Endothelial cell of umbilical vein (primary cell): ENCODE measurements around the gene SNX33. TPM values are rescaled to one million over a fixed set of nuclear protein-coding genes. Genes with fewer than 3 reads are reported as not detected.
A peak's percentile ranks its signal among the peaks of the same experiment; 100 is the strongest.
"Not testable (repeated sequence)": the region's sequence is repeated elsewhere in the genome, so short reads cannot be mapped to it uniquely, and the experiment has no call there.

ENCODE experiments used
- BruUV-seq: library from RNA; stranded (reverse); fragments of 400-500 nt; replicated peaks from 2 replicates; lab custom pipeline; 2021; lab: Mats Ljungman, UMichigan
- CTCF ChIA-PET: fragments of 300-600, 350-600 bp; sonication (Branson Sonifier 250); formaldehyde crosslinking; loops from one replicate; lab custom pipeline; 2021; ENCODE audit warnings: antibody characterized with exemption, inconsistent platforms; lab: Charles Lee
- POLR2A ChIA-PET: fragments of 300-600, 350-600 bp; sonication (Branson Sonifier 250); formaldehyde crosslinking; loops from one replicate; lab custom pipeline; 2021; ENCODE audit warnings: antibody characterized with exemption, inconsistent platforms; lab: Charles Lee
- DNase-seq: peaks from one replicate; pipeline ENCODE4 v3.0.0-alpha.2; 2011; ENCODE audit warnings: low read depth, low spot score
- FAIRE-seq: peaks from 2 replicates; lab custom pipeline; 2011; peaks lifted over from hg19 to GRCh38; lab: Jason Lieb, UNC
- H2AFZ ChIP-seq: 2 replicates; pipeline ENCODE4 v1.6.0; 2012; ENCODE audit warnings: low read depth, low read length, control low read depth, inconsistent platforms
- H3K27ac ChIP-seq: 2 replicates; pipeline ENCODE4 v1.5.1; 2011; ENCODE audit warnings: low read depth, mild to moderate bottlenecking, control low read depth, low read length, moderate library complexity; ENCODE audit not compliant: insufficient read depth
- H3K27me3 ChIP-seq, 2 experiments: 2 replicates each; pipeline versions ENCODE4 v1.6.0 to v1.6.1; 2011; ENCODE audit warnings: low read length in 2 of 2, mixed read lengths in 1 of 2; ENCODE audit not compliant: control insufficient read depth in 2 of 2, insufficient read depth in 2 of 2
- H3K36me3 ChIP-seq, 2 experiments: 2 replicates in 1 of 2; 3 replicates in 1 of 2; pipeline ENCODE4 v1.5.1; 2011; ENCODE audit warnings: low read length in 2 of 2, mild to moderate bottlenecking in 1 of 2, moderate library complexity in 1 of 2; ENCODE audit not compliant: control insufficient read depth in 2 of 2, insufficient read depth in 2 of 2; ENCODE audit errors: extremely low read depth in 1 of 2
- H3K4me1 ChIP-seq: 3 replicates; pipeline ENCODE4 v1.5.1; 2011; ENCODE audit warnings: mild to moderate bottlenecking, low read length; ENCODE audit not compliant: control insufficient read depth, insufficient read depth; ENCODE audit errors: extremely low read depth
- H3K4me2 ChIP-seq: 2 replicates; pipeline ENCODE4 v1.6.1; 2011; ENCODE audit warnings: low read length, control low read depth, mixed read lengths; ENCODE audit not compliant: insufficient read depth
- H3K4me3 ChIP-seq, 3 experiments: fragments of 200-600 bp in 1 of 3; sonication (generic), shearing (Covaris generic) in 1 of 3; replicated peaks in 1 of 3; 2 replicates each; pipeline ENCODE4 v1.5.1; 2011 to 2016; ENCODE audit warnings: control low read depth in 3 of 3, low read length in 3 of 3, mild to moderate bottlenecking in 2 of 3, inconsistent platforms in 1 of 3, low read depth in 1 of 3, moderate library complexity in 1 of 3; ENCODE audit not compliant: insufficient read depth in 1 of 3
- H3K79me2 ChIP-seq: 2 replicates; pipeline ENCODE4 v1.6.0; 2012; ENCODE audit warnings: low read length, inconsistent platforms; ENCODE audit not compliant: control insufficient read depth, insufficient read depth
- H3K9ac ChIP-seq: replicated peaks from 2 replicates; pipeline ENCODE3; 2011; ENCODE audit warnings: low read length, control low read depth; ENCODE audit not compliant: insufficient read depth; ENCODE audit errors: extremely low read depth
- H3K9me1 ChIP-seq: replicated peaks from 3 replicates; pipeline ENCODE4 v1.6.0; 2011; ENCODE audit warnings: mild to moderate bottlenecking, low read length; ENCODE audit not compliant: control insufficient read depth, insufficient read depth; ENCODE audit errors: extremely low read depth
- H3K9me3 ChIP-seq: replicated peaks from 2 replicates; pipeline ENCODE4 v1.5.1; 2012; ENCODE audit warnings: low read length, inconsistent platforms; ENCODE audit not compliant: control insufficient read depth, insufficient read depth
- H4K20me1 ChIP-seq: replicated peaks from 2 replicates; pipeline ENCODE3; 2011; ENCODE audit warnings: mild to moderate bottlenecking, low read length; ENCODE audit not compliant: control insufficient read depth, insufficient read depth; ENCODE audit errors: extremely low read depth
- dilution Hi-C: fragments of 300-500 bp; cut with MboI; formaldehyde crosslinking; loops from one replicate; pipeline ENCODE4 v1.15.0; 2019; ENCODE audit warnings: low sequenced_read_pairs; ENCODE audit not compliant: extremely low pct_ligation_motif_present
- intact Hi-C: fragments of 100-400 bp; cut with micrococcal nuclease; formaldehyde crosslinking; loops from one replicate; pipeline ENCODE4 v1.10.0; 2022
- polyA plus RNA-seq, 4 experiments: library from polyadenylated mRNA; depleted of rRNA in 3 of 4; stranded (reverse) in 3 of 4; unstranded in 1 of 4; fragments of >200 nt; gene quantifications; 2 replicates each; pipeline versions ENCODE4 v1.2.1 to v1.2.3, GENCODE V29; 2011 to 2012; ENCODE audit warnings: missing spikeins in 1 of 4
- total RNA-seq: library from RNA; stranded (reverse); gene quantifications from 2 replicates; pipeline ENCODE4 v1.2.3, GENCODE V29; 2021

SNX33 gene
- total and polyA plus RNA-seq, 2 donors (not counting 3 experiments of a cell fraction or from before 2014, with no cell fraction given), result 7.9 to 12.6 TPM

GRCh38 chr15:75711495-75711894 is 63.8 kb downstream of the SNX33 start:
- H3K27me3 ChIP-seq, result peaks cover 21 to 32% of the 10 kb centered on the region in 2 experiments
- DNase-seq, H3K36me3 ChIP-seq, H3K27ac ChIP-seq, H3K4me3 ChIP-seq, H3K9me1 ChIP-seq, H3K79me2 ChIP-seq, H3K9me3 ChIP-seq, BruUV-seq, CTCF ChIA-PET, H2AFZ ChIP-seq, H3K4me2 ChIP-seq, H3K9ac ChIP-seq, intact Hi-C loops, H3K4me1 ChIP-seq, H4K20me1 ChIP-seq, dilution Hi-C loops: not testable (repeated sequence)
- FAIRE-seq, result peak; percentile 33
- POLR2A ChIA-PET, result interaction anchor here (0.5 kb wide), 1 partner anchor 45 kb away, joined by 5 read pairs; no protein-coding TSS in a partner anchor

Other genes with a start within 250 kb of the SNX33 start
- gene SIN3A, start 196.2 kb upstream of the SNX33 start, total RNA-seq, result 44.5 and 50.5 TPM in 2 replicates
- 30.6 and 33.7 TPM in 2 replicates for gene SIN3A, start 196.2 kb upstream of the SNX33 start, polyA plus RNA-seq
- gene PTPN9, start 68.6 kb upstream of the SNX33 start, total RNA-seq, result 31.4 and 32.0 TPM in 2 replicates
- 37.2 and 43.7 TPM in 2 replicates for gene PTPN9, start 68.6 kb upstream of the SNX33 start, polyA plus RNA-seq
- gene SNUPN, start 22.2 kb upstream of the SNX33 start, total RNA-seq, result 19.3 and 25.1 TPM in 2 replicates
- 11.7 and 13.2 TPM in 2 replicates for gene SNUPN, start 22.2 kb upstream of the SNX33 start, polyA plus RNA-seq
- 35.5 and 41.3 TPM in 2 replicates for gene IMP3, start 7.7 kb upstream of the SNX33 start, total RNA-seq
- gene IMP3, start 7.7 kb upstream of the SNX33 start, polyA plus RNA-seq, result 64.0 and 74.4 TPM in 2 replicates
- gene CSPG4, start 64.9 kb downstream of the SNX33 start, total RNA-seq, result not detected in 2 replicates
- not detected in 2 replicates for gene CSPG4, start 64.9 kb downstream of the SNX33 start, polyA plus RNA-seq
- 28.5 and 32.8 TPM in 2 replicates for gene UBE2Q2, start 195.5 kb downstream of the SNX33 start, total RNA-seq
- 8.9 and 12.9 TPM in 2 replicates for gene UBE2Q2, start 195.5 kb downstream of the SNX33 start, polyA plus RNA-seq